ENCODE data around the gene DYNLT2B. TPM values are rescaled to one million over a fixed set of nuclear protein-coding genes. Genes with fewer than 3 reads are reported as not detected.
"Not testable (repeated sequence)": the region's sequence is repeated elsewhere in the genome, so short reads cannot be mapped to it uniquely, and the experiment has no call there.

The DYNLT2B gene
- polyA plus RNA-seq, 1 donor (not counting 4 experiments of a cell fraction or from before 2014, with no cell fraction given), result 40.0 TPM

DNA sequence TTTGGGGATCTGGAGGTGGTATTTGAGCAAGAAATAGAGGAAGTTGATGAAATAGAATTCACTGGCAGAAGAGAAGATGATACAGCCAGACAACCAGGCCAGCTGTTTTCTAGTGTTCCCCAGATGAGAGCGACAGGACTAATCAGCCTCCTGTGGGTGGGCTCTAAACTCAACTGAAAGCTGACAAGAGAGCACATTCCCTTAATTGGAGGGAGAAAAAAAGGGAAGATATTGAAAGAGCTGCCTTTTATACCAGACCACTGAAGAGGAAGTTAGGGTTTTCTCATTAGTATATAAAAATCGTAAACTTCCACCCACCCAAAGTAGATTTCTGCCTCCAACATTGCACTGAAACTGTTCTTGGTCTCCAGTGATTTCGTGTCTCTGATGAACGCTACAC is 26.6 kb upstream of the DYNLT2B start:
- no peak overlapping the region for H3K4me3 ChIP-seq (ENCODE audit: control insufficient read depth in 2 of 3, extremely low read depth in 1 of 3, insufficient read depth in 2 of 3, low read depth in 1 of 3, low read length in 3 of 3)
- H3K27me3 ChIP-seq (ENCODE audit: control insufficient read depth, extremely low read depth, insufficient read depth, low read length), result no peaks in the 10 kb centered on the region
- no peaks in the 10 kb centered on the region for H3K9me1 ChIP-seq (ENCODE audit: control insufficient read depth, extremely low read depth, insufficient read depth, low read length)
- FAIRE-seq, result no peak
- TF ChIP-seq EZH2 (IDR thresholded peaks at IDR 0.05; ENCODE audit: low read length), result no peak
- TF ChIP-seq, protein P1, sequence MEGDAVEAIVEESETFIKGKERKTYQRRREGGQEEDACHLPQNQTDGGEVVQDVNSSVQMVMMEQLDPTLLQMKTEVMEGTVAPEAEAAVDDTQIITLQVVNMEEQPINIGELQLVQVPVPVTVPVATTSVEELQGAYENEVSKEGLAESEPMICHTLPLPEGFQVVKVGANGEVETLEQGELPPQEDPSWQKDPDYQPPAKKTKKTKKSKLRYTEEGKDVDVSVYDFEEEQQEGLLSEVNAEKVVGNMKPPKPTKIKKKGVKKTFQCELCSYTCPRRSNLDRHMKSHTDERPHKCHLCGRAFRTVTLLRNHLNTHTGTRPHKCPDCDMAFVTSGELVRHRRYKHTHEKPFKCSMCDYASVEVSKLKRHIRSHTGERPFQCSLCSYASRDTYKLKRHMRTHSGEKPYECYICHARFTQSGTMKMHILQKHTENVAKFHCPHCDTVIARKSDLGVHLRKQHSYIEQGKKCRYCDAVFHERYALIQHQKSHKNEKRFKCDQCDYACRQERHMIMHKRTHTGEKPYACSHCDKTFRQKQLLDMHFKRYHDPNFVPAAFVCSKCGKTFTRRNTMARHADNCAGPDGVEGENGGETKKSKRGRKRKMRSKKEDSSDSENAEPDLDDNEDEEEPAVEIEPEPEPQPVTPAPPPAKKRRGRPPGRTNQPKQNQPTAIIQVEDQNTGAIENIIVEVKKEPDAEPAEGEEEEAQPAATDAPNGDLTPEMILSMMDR (optimal IDR thresholded peaks at IDR 0.05 in 1 of 3, IDR thresholded peaks at IDR 0.05 in 1 of 3, conservative IDR thresholded peaks at IDR 0.05 in 1 of 3; ENCODE audit: extremely low read depth in 1 of 3, insufficient read depth in 2 of 3, low read length in 3 of 3), result no peak
- H4K20me1 ChIP-seq (ENCODE audit: control insufficient read depth, extremely low read depth, insufficient read depth, low read length), result no peaks in the 10 kb centered on the region
- H3K9me3 ChIP-seq (ENCODE audit: control insufficient read depth, low read depth, low read length), result no peaks in the 10 kb centered on the region
- dilution Hi-C loops (cut with MboI; ENCODE audit: extremely low pct_ligation_motif_present, low sequenced_read_pairs), result no loop called here
- H3K79me2 ChIP-seq (ENCODE audit: control insufficient read depth, insufficient read depth, low read length), result no peaks in the 10 kb centered on the region
- no peak for DNase-seq (ENCODE audit: low read depth, low spot score)
- H3K27ac ChIP-seq (ENCODE audit: control insufficient read depth, insufficient read depth, low read length), result no peak overlapping the region
- no peak overlapping the region for H2AFZ ChIP-seq (ENCODE audit: control insufficient read depth, low read length)
- no peak overlapping the region for H3K4me2 ChIP-seq (ENCODE audit: control insufficient read depth, extremely low read depth, insufficient read depth, low read depth, low read length)
- peaks cover 20% of the 10 kb centered on the region for H3K4me1 ChIP-seq (ENCODE audit: control insufficient read depth, extremely low read depth, insufficient read depth, low read length)
- H3K9ac ChIP-seq (ENCODE audit: control insufficient read depth, extremely low read depth, insufficient read depth, low read length), result no peak overlapping the region
- H3K36me3 ChIP-seq (ENCODE audit: control insufficient read depth in 2 of 2, extremely low read depth in 1 of 2, insufficient read depth in 2 of 2, low read length in 2 of 2), result peaks cover 0 to 2% of the 10 kb centered on the region in 2 experiments

DNA sequence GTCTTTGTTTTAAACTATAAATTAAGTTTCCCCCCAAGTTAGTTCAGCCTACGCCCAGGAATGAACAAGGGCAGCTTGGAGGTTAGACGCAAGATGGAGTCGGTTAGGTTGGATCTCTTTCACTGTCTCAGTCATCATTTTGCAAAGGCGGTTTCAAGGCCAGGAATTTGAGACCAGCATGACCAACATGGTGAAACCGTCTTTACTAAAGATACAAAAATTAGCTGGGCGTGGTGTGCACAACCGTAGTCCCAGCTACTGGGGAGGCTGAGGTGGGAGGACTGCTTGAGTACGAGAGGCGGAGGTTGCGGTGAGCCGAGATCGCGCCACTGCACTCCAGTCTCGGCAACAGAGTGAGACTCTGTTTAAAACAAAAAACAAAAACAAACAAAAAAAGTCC is 25.9 kb upstream of the DYNLT2B start:
- H3K27me3 ChIP-seq (ENCODE audit: control insufficient read depth, extremely low read depth, insufficient read depth, low read length); H3K9ac ChIP-seq (ENCODE audit: control insufficient read depth, extremely low read depth, insufficient read depth, low read length); H2AFZ ChIP-seq (ENCODE audit: control insufficient read depth, low read length); H3K9me1 ChIP-seq (ENCODE audit: control insufficient read depth, extremely low read depth, insufficient read depth, low read length); H3K79me2 ChIP-seq (ENCODE audit: control insufficient read depth, insufficient read depth, low read length); DNase-seq (ENCODE audit: low read depth, low spot score); H3K4me3 ChIP-seq (ENCODE audit: control insufficient read depth in 2 of 3, extremely low read depth in 1 of 3, insufficient read depth in 2 of 3, low read depth in 1 of 3, low read length in 3 of 3); H3K36me3 ChIP-seq (ENCODE audit: control insufficient read depth in 2 of 2, extremely low read depth in 1 of 2, insufficient read depth in 2 of 2, low read length in 2 of 2); H4K20me1 ChIP-seq (ENCODE audit: control insufficient read depth, extremely low read depth, insufficient read depth, low read length); H3K27ac ChIP-seq (ENCODE audit: control insufficient read depth, insufficient read depth, low read length); dilution Hi-C loops (cut with MboI; ENCODE audit: extremely low pct_ligation_motif_present, low sequenced_read_pairs); H3K9me3 ChIP-seq (ENCODE audit: control insufficient read depth, low read depth, low read length); H3K4me2 ChIP-seq (ENCODE audit: control insufficient read depth, extremely low read depth, insufficient read depth, low read depth, low read length); FAIRE-seq: not testable (repeated sequence)
- H3K4me1 ChIP-seq (ENCODE audit: control insufficient read depth, extremely low read depth, insufficient read depth, low read length), result peaks cover 25% of the 10 kb centered on the region

DNA sequence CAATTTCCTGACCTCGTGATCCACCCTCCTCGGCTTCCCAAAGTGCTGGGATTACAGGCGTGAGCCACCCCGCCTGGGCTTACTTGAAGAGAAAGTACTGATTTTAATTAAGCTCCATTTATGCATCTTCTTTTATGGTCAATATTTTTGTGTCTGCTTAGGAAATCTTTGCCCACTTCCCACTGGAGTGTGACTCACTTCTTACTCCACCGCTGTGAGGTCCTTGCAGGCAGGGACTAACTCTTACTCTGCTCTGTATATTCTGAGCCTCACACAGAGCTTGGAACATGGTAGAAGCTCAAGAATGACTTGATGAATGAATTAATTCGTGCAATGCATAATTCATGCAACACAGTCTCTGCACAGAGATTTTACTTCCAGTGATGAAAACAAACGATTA is 23.1 kb upstream of the DYNLT2B start:
- Histone ChIP-seq H3K9ac (ENCODE audit: control insufficient read depth, extremely low read depth, insufficient read depth, low read length) (no peak overlapping the region), H3K9me3 (ENCODE audit: control insufficient read depth, low read depth, low read length) (no peaks in the 10 kb centered on the region), H2AFZ (ENCODE audit: control insufficient read depth, low read length) (no peak overlapping the region), H3K27me3 (ENCODE audit: control insufficient read depth, extremely low read depth, insufficient read depth, low read length) (no peaks in the 10 kb centered on the region), H3K79me2 (ENCODE audit: control insufficient read depth, insufficient read depth, low read length) (no peaks in the 10 kb centered on the region), H3K27ac (ENCODE audit: control insufficient read depth, insufficient read depth, low read length) (peak overlapping the region; percentile 14), H3K4me2 (ENCODE audit: control insufficient read depth, extremely low read depth, insufficient read depth, low read depth, low read length) (no peak overlapping the region), H3K4me1 (ENCODE audit: control insufficient read depth, extremely low read depth, insufficient read depth, low read length) (peaks cover 48% of the 10 kb centered on the region), H3K4me3 (ENCODE audit: control insufficient read depth in 2 of 3, extremely low read depth in 1 of 3, insufficient read depth in 2 of 3, low read depth in 1 of 3, low read length in 3 of 3) (no peak overlapping the region), H3K36me3 (ENCODE audit: control insufficient read depth in 2 of 2, extremely low read depth in 1 of 2, insufficient read depth in 2 of 2, low read length in 2 of 2) (no peaks in the 10 kb centered on the region), H4K20me1 (ENCODE audit: control insufficient read depth, extremely low read depth, insufficient read depth, low read length) (no peaks in the 10 kb centered on the region), H3K9me1 (ENCODE audit: control insufficient read depth, extremely low read depth, insufficient read depth, low read length) (no peaks in the 10 kb centered on the region)
- FAIRE-seq (no peak), DNase-seq (ENCODE audit: low read depth, low spot score) (no peak)
- dilution Hi-C loops (cut with MboI; ENCODE audit: extremely low pct_ligation_motif_present, low sequenced_read_pairs), result no loop called here
- TF ChIP-seq EZH2 (IDR thresholded peaks at IDR 0.05; ENCODE audit: low read length), result no peak
- TF ChIP-seq, protein P1 (optimal IDR thresholded peaks at IDR 0.05 in 1 of 3, IDR thresholded peaks at IDR 0.05 in 1 of 3, conservative IDR thresholded peaks at IDR 0.05 in 1 of 3; ENCODE audit: extremely low read depth in 1 of 3, insufficient read depth in 2 of 3, low read length in 3 of 3), result no peak

Data from keratinocyte (primary cell).